ENCODE data around the gene PTTG1IP2.

PTTG1IP2 gene

DNA sequence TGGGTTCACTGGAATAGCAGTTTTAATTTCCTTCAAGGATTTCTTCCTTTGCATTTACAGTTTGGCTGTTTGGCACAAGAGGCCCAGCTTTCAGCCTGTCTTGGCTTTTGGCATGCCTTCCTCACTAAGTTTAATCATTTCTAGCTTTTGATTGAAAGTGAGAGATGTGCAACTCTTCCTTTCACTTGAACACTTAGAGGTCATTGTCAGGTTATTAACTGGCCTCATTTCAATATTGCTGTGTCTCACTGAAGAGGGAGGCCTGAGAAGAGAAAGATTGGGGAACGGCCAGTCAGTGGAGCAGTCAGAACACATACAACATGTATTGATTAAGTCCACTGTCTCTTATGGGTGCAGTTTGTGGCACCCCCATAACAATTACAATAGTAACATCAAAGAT, 33.9 kb downstream of the PTTG1IP2 start:
- TF ChIP-seq L3MBTL2 (conservative IDR thresholded peaks at IDR 0.05): no peak
- TF ChIP-seq CTBP1 (IDR thresholded peaks at IDR 0.05; ENCODE audit: borderline replicate concordance): no peak
- no peak for TF ChIP-seq LEF1 (IDR thresholded peaks at IDR 0.05; ENCODE audit: borderline replicate concordance)
- TF ChIP-seq FOXM1 (IDR thresholded peaks at IDR 0.05; ENCODE audit: borderline replicate concordance): no peak
- no peak for TF ChIP-seq TARDBP (IDR thresholded peaks at IDR 0.05)
- no peak for TF ChIP-seq FOXK2 (IDR thresholded peaks at IDR 0.05)
- no peak for TF ChIP-seq SUZ12 (IDR thresholded peaks at IDR 0.05)
- TF ChIP-seq ELF4 (IDR thresholded peaks at IDR 0.05): no peak
- no peak for TF ChIP-seq ZNF384 (IDR thresholded peaks at IDR 0.05)
- no peak for TF ChIP-seq BHLHE40 (IDR thresholded peaks at IDR 0.05; ENCODE audit: borderline replicate concordance)
- TF ChIP-seq HDGF (IDR thresholded peaks at IDR 0.05; ENCODE audit: borderline replicate concordance): no peak
- TF ChIP-seq SP1 (IDR thresholded peaks at IDR 0.05): no peak
- TF ChIP-seq ARNT (IDR thresholded peaks at IDR 0.05): no peak
- no peak for TF ChIP-seq NFRKB (IDR thresholded peaks at IDR 0.05)
- TF ChIP-seq FOXA1 (IDR thresholded peaks at IDR 0.05): no peak
- TF ChIP-seq, protein P1, sequence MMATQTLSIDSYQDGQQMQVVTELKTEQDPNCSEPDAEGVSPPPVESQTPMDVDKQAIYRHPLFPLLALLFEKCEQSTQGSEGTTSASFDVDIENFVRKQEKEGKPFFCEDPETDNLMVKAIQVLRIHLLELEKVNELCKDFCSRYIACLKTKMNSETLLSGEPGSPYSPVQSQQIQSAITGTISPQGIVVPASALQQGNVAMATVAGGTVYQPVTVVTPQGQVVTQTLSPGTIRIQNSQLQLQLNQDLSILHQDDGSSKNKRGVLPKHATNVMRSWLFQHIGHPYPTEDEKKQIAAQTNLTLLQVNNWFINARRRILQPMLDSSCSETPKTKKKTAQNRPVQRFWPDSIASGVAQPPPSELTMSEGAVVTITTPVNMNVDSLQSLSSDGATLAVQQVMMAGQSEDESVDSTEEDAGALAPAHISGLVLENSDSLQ (IDR thresholded peaks at IDR 0.05): no peak
- POLR2A ChIA-PET: no interaction called here
- CTCF ChIA-PET: no interaction called here
- DNase-seq (ENCODE audit: extremely low spot score): no peak

DNA sequence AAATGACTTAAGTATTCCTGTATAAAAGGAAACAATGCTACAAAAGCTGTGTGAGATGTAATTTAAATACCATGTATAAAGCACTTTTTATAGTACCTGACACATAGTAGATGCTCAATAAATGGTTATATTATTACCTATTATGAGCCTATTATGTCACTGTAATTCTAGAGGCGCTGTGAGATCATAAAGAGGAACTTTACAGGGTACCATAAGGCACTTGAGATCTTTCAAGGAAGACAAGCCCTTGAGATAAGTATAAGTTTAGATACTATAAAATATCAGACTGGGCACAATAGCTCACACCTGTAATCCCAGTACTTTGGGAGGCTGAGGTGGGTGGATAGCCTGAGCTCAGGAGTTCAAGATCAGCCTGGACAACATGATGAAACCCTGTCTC, 38.3 kb downstream of the PTTG1IP2 start:
- CTCF ChIA-PET: no interaction called here
- TF ChIP-seq ZNF384 (IDR thresholded peaks at IDR 0.05) (no peak), SUZ12 (IDR thresholded peaks at IDR 0.05) (no peak), L3MBTL2 (conservative IDR thresholded peaks at IDR 0.05) (no peak), ELF4 (IDR thresholded peaks at IDR 0.05) (no peak), BHLHE40 (IDR thresholded peaks at IDR 0.05; ENCODE audit: borderline replicate concordance) (no peak), NFRKB (IDR thresholded peaks at IDR 0.05) (no peak), TARDBP (IDR thresholded peaks at IDR 0.05) (no peak), FOXM1 (IDR thresholded peaks at IDR 0.05; ENCODE audit: borderline replicate concordance) (no peak), CTBP1 (IDR thresholded peaks at IDR 0.05; ENCODE audit: borderline replicate concordance) (no peak), SP1 (IDR thresholded peaks at IDR 0.05) (no peak), LEF1 (IDR thresholded peaks at IDR 0.05; ENCODE audit: borderline replicate concordance) (no peak), FOXK2 (IDR thresholded peaks at IDR 0.05) (no peak), FOXA1 (IDR thresholded peaks at IDR 0.05) (no peak), ARNT (IDR thresholded peaks at IDR 0.05) (no peak)
- TF ChIP-seq, protein P1 (IDR thresholded peaks at IDR 0.05): no peak
- POLR2A ChIA-PET: no interaction called here
- DNase-seq (ENCODE audit: extremely low spot score): no peak

DNA sequence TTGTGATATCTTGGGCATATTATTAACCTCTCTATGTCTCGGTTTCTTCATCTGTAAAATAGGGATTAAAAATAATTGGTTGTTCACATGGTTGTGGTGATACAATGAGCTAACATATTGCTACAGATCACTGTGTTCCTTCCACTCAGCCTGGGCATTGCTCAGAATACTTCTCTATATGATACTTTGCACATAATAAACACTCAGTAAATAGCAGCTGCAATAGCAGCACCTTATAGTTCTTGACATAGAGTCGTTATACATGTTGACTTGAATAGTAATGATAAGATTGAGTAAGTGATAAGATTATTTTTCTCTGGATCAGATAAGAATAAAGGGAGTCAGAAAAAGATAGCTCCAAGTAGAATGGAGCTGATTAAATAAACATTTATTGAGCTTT, 42.3 kb downstream of the PTTG1IP2 start:
- DNase-seq (ENCODE audit: extremely low spot score): no peak
- CTCF ChIA-PET: interaction anchor here (1.2 kb wide), 1 partner anchor 10 kb away, joined by 3 read pairs; no protein-coding TSS in a partner anchor
- TF ChIP-seq NFRKB (IDR thresholded peaks at IDR 0.05) (no peak), LEF1 (IDR thresholded peaks at IDR 0.05; ENCODE audit: borderline replicate concordance) (no peak), FOXA1 (IDR thresholded peaks at IDR 0.05) (no peak), CTBP1 (IDR thresholded peaks at IDR 0.05; ENCODE audit: borderline replicate concordance) (no peak), SUZ12 (IDR thresholded peaks at IDR 0.05) (no peak), FOXK2 (IDR thresholded peaks at IDR 0.05) (no peak), BHLHE40 (IDR thresholded peaks at IDR 0.05; ENCODE audit: borderline replicate concordance) (no peak), ZNF384 (IDR thresholded peaks at IDR 0.05) (no peak), FOXM1 (IDR thresholded peaks at IDR 0.05; ENCODE audit: borderline replicate concordance) (no peak), HDGF (IDR thresholded peaks at IDR 0.05; ENCODE audit: borderline replicate concordance) (no peak), TARDBP (IDR thresholded peaks at IDR 0.05) (no peak), ELF4 (IDR thresholded peaks at IDR 0.05) (no peak), L3MBTL2 (conservative IDR thresholded peaks at IDR 0.05) (no peak), SP1 (IDR thresholded peaks at IDR 0.05) (no peak), ARNT (IDR thresholded peaks at IDR 0.05) (no peak)
- TF ChIP-seq, protein P1 (IDR thresholded peaks at IDR 0.05): no peak
- POLR2A ChIA-PET: no interaction called here

DNA sequence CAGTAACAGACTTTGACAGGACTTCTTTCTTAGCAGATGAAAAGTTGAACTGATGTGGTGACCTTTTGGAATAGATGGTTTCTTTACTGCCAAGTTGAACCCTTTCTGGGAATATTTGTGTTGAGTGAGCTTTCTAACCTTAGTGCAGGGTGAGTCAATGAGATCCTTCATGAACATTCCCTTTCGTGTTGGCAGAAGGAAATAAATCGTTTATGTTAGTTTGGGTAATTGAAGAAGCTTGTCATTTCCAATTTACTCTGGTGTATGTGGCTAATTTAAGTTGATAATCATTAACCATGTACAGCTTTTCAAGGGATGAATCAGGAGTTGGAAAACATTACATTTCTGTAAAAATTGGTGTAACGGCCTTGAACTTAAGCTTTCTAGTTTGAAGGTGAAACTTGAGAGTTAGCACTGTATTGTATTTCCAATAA, 43.4 kb downstream of the PTTG1IP2 start:
- ChIA-PET POLR2A (no interaction called here), CTCF (interaction anchor here (1.2 kb wide), 1 partner anchor 9 kb away, joined by 3 read pairs; no protein-coding TSS in a partner anchor)
- TF ChIP-seq SUZ12 (IDR thresholded peaks at IDR 0.05) (no peak), CTBP1 (IDR thresholded peaks at IDR 0.05; ENCODE audit: borderline replicate concordance) (no peak), FOXK2 (IDR thresholded peaks at IDR 0.05) (no peak), TARDBP (IDR thresholded peaks at IDR 0.05) (no peak), L3MBTL2 (conservative IDR thresholded peaks at IDR 0.05) (no peak), ARNT (IDR thresholded peaks at IDR 0.05) (no peak), NFRKB (IDR thresholded peaks at IDR 0.05) (no peak), HDGF (IDR thresholded peaks at IDR 0.05; ENCODE audit: borderline replicate concordance) (no peak), FOXA1 (IDR thresholded peaks at IDR 0.05) (no peak), ELF4 (IDR thresholded peaks at IDR 0.05) (no peak), LEF1 (IDR thresholded peaks at IDR 0.05; ENCODE audit: borderline replicate concordance) (no peak), BHLHE40 (IDR thresholded peaks at IDR 0.05; ENCODE audit: borderline replicate concordance) (no peak), FOXM1 (IDR thresholded peaks at IDR 0.05; ENCODE audit: borderline replicate concordance) (no peak), SP1 (IDR thresholded peaks at IDR 0.05) (no peak), ZNF384 (IDR thresholded peaks at IDR 0.05) (no peak)
- TF ChIP-seq, protein P1 (IDR thresholded peaks at IDR 0.05): no peak
- DNase-seq (ENCODE audit: extremely low spot score): no peak

DNA sequence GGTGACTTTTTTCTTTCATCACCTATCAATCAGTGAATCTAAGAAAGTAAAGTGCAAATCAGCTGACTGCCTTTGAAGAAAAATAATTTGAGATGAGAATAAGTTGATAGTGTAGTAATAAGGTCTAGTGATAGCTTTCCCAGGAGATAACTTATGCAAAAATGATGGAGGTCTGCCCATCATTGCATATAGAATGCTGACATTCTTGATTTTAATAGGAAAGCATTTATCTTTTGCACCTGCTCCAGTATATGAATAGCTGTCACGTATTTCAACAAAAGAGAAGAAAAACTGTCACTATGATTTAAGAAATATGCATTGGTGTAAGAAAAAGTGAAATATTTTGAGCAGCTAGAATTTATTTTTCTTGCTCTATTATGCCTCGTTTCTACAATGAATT, 46.8 kb downstream of the PTTG1IP2 start:
- POLR2A ChIA-PET: no interaction called here
- no peak for DNase-seq (ENCODE audit: extremely low spot score)
- CTCF ChIA-PET: interaction anchor here (0.6 kb wide), 1 partner anchor 81 kb away, joined by 3 read pairs; no protein-coding TSS in a partner anchor

More for the DNA sequence above, 46.8 kb downstream of the PTTG1IP2 start:
- TF ChIP-seq, protein P1 (IDR thresholded peaks at IDR 0.05): no peak
- TF ChIP-seq ELF4 (IDR thresholded peaks at IDR 0.05): no peak
- TF ChIP-seq TARDBP (IDR thresholded peaks at IDR 0.05): no peak
- TF ChIP-seq L3MBTL2 (conservative IDR thresholded peaks at IDR 0.05): no peak
- TF ChIP-seq LEF1 (IDR thresholded peaks at IDR 0.05; ENCODE audit: borderline replicate concordance): no peak
- TF ChIP-seq SUZ12 (IDR thresholded peaks at IDR 0.05): no peak
- no peak for TF ChIP-seq BHLHE40 (IDR thresholded peaks at IDR 0.05; ENCODE audit: borderline replicate concordance)
- TF ChIP-seq NFRKB (IDR thresholded peaks at IDR 0.05): no peak
- no peak for TF ChIP-seq FOXM1 (IDR thresholded peaks at IDR 0.05; ENCODE audit: borderline replicate concordance)
- no peak for TF ChIP-seq ZNF384 (IDR thresholded peaks at IDR 0.05)
- no peak for TF ChIP-seq CTBP1 (IDR thresholded peaks at IDR 0.05; ENCODE audit: borderline replicate concordance)
- no peak for TF ChIP-seq FOXK2 (IDR thresholded peaks at IDR 0.05)
- no peak for TF ChIP-seq FOXA1 (IDR thresholded peaks at IDR 0.05)
- no peak for TF ChIP-seq ARNT (IDR thresholded peaks at IDR 0.05)
- TF ChIP-seq SP1 (IDR thresholded peaks at IDR 0.05): no peak
- TF ChIP-seq HDGF (IDR thresholded peaks at IDR 0.05; ENCODE audit: borderline replicate concordance): no peak
